GM19238 (cell line): ENCODE results near the gene SOX4.
"Not testable (repeated sequence)": the region's sequence is repeated elsewhere in the genome, so short reads cannot be mapped to it uniquely, and the experiment has no call there.

ENCODE experiments used
- DNase-seq: peaks from one replicate; pipeline ENCODE4 v3.0.0; 2011; ENCODE audit warnings: low spot score; ENCODE audit not compliant: insufficient read length

SOX4 gene

GRCh38 chr6:21593412-21593926 is at the start of gene SOX4:
Gene SOX4 (plus strand): TSS chr6:21593751. CDS start chr6:21594535, 784 bp downstream.
- DNase-seq: peak; percentile 83

GRCh38 chr6:21552286-21552685 is 41.3 kb upstream of the SOX4 start:
- not testable (repeated sequence) for DNase-seq

- no peak for DNase-seq
These were observed 39.3 kb upstream of the SOX4 start for GRCh38 chr6:21554286-21554685.

- DNase-seq: no peak
These were observed 38.4 kb upstream of the SOX4 start for GRCh38 chr6:21555197-21555596.

- DNase-seq: no peak
These were observed 37.0 kb upstream of the SOX4 start for GRCh38 chr6:21556511-21556910.

GRCh38 chr6:21556968-21557721 is 36.4 kb upstream of the SOX4 start:
- no peak for DNase-seq

GRCh38 chr6:21559238-21559637 is 34.3 kb upstream of the SOX4 start:
- DNase-seq: no peak

- no peak for DNase-seq
These were observed 33.3 kb upstream of the SOX4 start for GRCh38 chr6:21560249-21560648.

- no peak for DNase-seq
These were observed 28.1 kb upstream of the SOX4 start for GRCh38 chr6:21565431-21565830.

GRCh38 chr6:21578523-21578922 is 15.0 kb upstream of the SOX4 start:
- no peak for DNase-seq

- DNase-seq: no peak
These were observed 10.9 kb upstream of the SOX4 start for GRCh38 chr6:21582651-21583050.

- DNase-seq: no peak
These were observed 7.3 kb upstream of the SOX4 start for GRCh38 chr6:21586300-21586699.

- DNase-seq: no peak
These were observed 6.8 kb upstream of the SOX4 start for GRCh38 chr6:21586740-21587178.

- DNase-seq: peak; percentile 15
These were observed 6.2 kb upstream of the SOX4 start for GRCh38 chr6:21587179-21587960.

GRCh38 chr6:21587961-21588480 is 5.5 kb upstream of the SOX4 start:
- peak; percentile 14 for DNase-seq

- peak; percentile 30 for DNase-seq
These were observed 4.8 kb upstream of the SOX4 start for GRCh38 chr6:21588481-21589351.

GRCh38 chr6:21589352-21590345 is 3.9 kb upstream of the SOX4 start:
- peak; percentile 59 for DNase-seq

GRCh38 chr6:21590346-21590745 is 3.2 kb upstream of the SOX4 start:
- no peak for DNase-seq

- DNase-seq: no peak
These were observed 2.1 kb upstream of the SOX4 start for GRCh38 chr6:21591446-21591845.

GRCh38 chr6:21592953-21593352 is 598 bp upstream of the SOX4 start:
- DNase-seq: no peak
